ENCODE results near the gene THADA.
A peak's percentile ranks its signal among the peaks of the same experiment; 100 is the strongest.
"Not testable (repeated sequence)": the region's sequence is repeated elsewhere in the genome, so short reads cannot be mapped to it uniquely, and the experiment has no call there.

The THADA gene

GRCh38 chr2:43540021-43540779, 55.6 kb downstream of the THADA start:
- Histone ChIP-seq H3K9me3 (ENCODE audit: control insufficient read depth, low read length) (no peaks in the 10 kb centered on the region), H3K27ac (ENCODE audit: low read depth, low read length, severe bottlenecking) (no peak overlapping the region), H3K4me3 (ENCODE audit: extremely low read depth, insufficient read depth, low read length, poor library complexity, severe bottlenecking) (no peak overlapping the region), H3K4me1 (ENCODE audit: control insufficient read depth, insufficient read depth, low read length, poor library complexity, severe bottlenecking) (peaks cover 4% of the 10 kb centered on the region), H3K36me3 (ENCODE audit: control insufficient read depth, insufficient read depth, low read length) (no peaks in the 10 kb centered on the region)
- WGBS, 2 experiments (ENCODE audit: insufficient coverage in 2 of 2): 92 to 100% methylated on average over 1 to 2 of the region's 4 CpGs

GRCh38 chr2:43539436-43539835, 56.4 kb downstream of the THADA start:
- H3K4me1 ChIP-seq (ENCODE audit: control insufficient read depth, insufficient read depth, low read length, poor library complexity, severe bottlenecking): peaks cover 4% of the 10 kb centered on the region
- 100% methylated on average over 1 of the region's 5 CpGs for WGBS, 2 experiments (ENCODE audit: insufficient coverage in 2 of 2)
- no peak overlapping the region for H3K27ac ChIP-seq (ENCODE audit: low read depth, low read length, severe bottlenecking)
- no peak overlapping the region for H3K4me3 ChIP-seq (ENCODE audit: extremely low read depth, insufficient read depth, low read length, poor library complexity, severe bottlenecking)
- no peaks in the 10 kb centered on the region for H3K9me3 ChIP-seq (ENCODE audit: control insufficient read depth, low read length)
- H3K36me3 ChIP-seq (ENCODE audit: control insufficient read depth, insufficient read depth, low read length): no peaks in the 10 kb centered on the region

GRCh38 chr2:43538034-43538670, 57.7 kb downstream of the THADA start:
- no CpG with 5 or more reads among the region's 1 CpG for WGBS, 2 experiments (ENCODE audit: insufficient coverage in 2 of 2)
- Histone ChIP-seq H3K36me3 (ENCODE audit: control insufficient read depth, insufficient read depth, low read length) (no peaks in the 10 kb centered on the region), H3K4me3 (ENCODE audit: extremely low read depth, insufficient read depth, low read length, poor library complexity, severe bottlenecking) (no peak overlapping the region), H3K27ac (ENCODE audit: low read depth, low read length, severe bottlenecking) (peak overlapping the region; percentile 50), H3K9me3 (ENCODE audit: control insufficient read depth, low read length) (no peaks in the 10 kb centered on the region), H3K4me1 (ENCODE audit: control insufficient read depth, insufficient read depth, low read length, poor library complexity, severe bottlenecking) (peaks cover 4% of the 10 kb centered on the region)

- Histone ChIP-seq H3K4me3 (ENCODE audit: extremely low read depth, insufficient read depth, low read length, poor library complexity, severe bottlenecking) (no peak overlapping the region), H3K9me3 (ENCODE audit: control insufficient read depth, low read length) (no peaks in the 10 kb centered on the region), H3K4me1 (ENCODE audit: control insufficient read depth, insufficient read depth, low read length, poor library complexity, severe bottlenecking) (peaks cover 4% of the 10 kb centered on the region), H3K36me3 (ENCODE audit: control insufficient read depth, insufficient read depth, low read length) (no peaks in the 10 kb centered on the region), H3K27ac (ENCODE audit: low read depth, low read length, severe bottlenecking) (no peak overlapping the region)
- WGBS, 2 experiments (ENCODE audit: insufficient coverage in 2 of 2): no CpG with 5 or more reads among the region's 2 CpGs
These were observed 58.7 kb downstream of the THADA start for GRCh38 chr2:43537137-43537536.

GRCh38 chr2:43534569-43534968, 61.3 kb downstream of the THADA start:
- 83% methylated on average over 1 of the region's 3 CpGs; no CpG with 5 or more reads in 1 of the 2 experiments for WGBS, 2 experiments (ENCODE audit: insufficient coverage in 2 of 2)
- H3K4me1 ChIP-seq (ENCODE audit: control insufficient read depth, insufficient read depth, low read length, poor library complexity, severe bottlenecking): peaks cover 4% of the 10 kb centered on the region
- no peaks in the 10 kb centered on the region for H3K36me3 ChIP-seq (ENCODE audit: control insufficient read depth, insufficient read depth, low read length)
- no peak overlapping the region for H3K27ac ChIP-seq (ENCODE audit: low read depth, low read length, severe bottlenecking)
- no peaks in the 10 kb centered on the region for H3K9me3 ChIP-seq (ENCODE audit: control insufficient read depth, low read length)
- H3K4me3 ChIP-seq (ENCODE audit: extremely low read depth, insufficient read depth, low read length, poor library complexity, severe bottlenecking): no peak overlapping the region

GRCh38 chr2:43532572-43532971, 63.3 kb downstream of the THADA start:
- WGBS, 2 experiments (ENCODE audit: insufficient coverage in 2 of 2): 93 to 100% methylated on average over 1 to 2 of the region's 3 CpGs
- H3K4me3 ChIP-seq (ENCODE audit: extremely low read depth, insufficient read depth, low read length, poor library complexity, severe bottlenecking); H3K36me3 ChIP-seq (ENCODE audit: control insufficient read depth, insufficient read depth, low read length); H3K27ac ChIP-seq (ENCODE audit: low read depth, low read length, severe bottlenecking); H3K4me1 ChIP-seq (ENCODE audit: control insufficient read depth, insufficient read depth, low read length, poor library complexity, severe bottlenecking); H3K9me3 ChIP-seq (ENCODE audit: control insufficient read depth, low read length): not testable (repeated sequence)

GRCh38 chr2:43531251-43531650, 64.6 kb downstream of the THADA start:
- Histone ChIP-seq H3K9me3 (ENCODE audit: control insufficient read depth, low read length) (no peaks in the 10 kb centered on the region), H3K27ac (ENCODE audit: low read depth, low read length, severe bottlenecking) (no peak overlapping the region), H3K36me3 (ENCODE audit: control insufficient read depth, insufficient read depth, low read length) (no peaks in the 10 kb centered on the region), H3K4me1 (ENCODE audit: control insufficient read depth, insufficient read depth, low read length, poor library complexity, severe bottlenecking) (no peaks in the 10 kb centered on the region), H3K4me3 (ENCODE audit: extremely low read depth, insufficient read depth, low read length, poor library complexity, severe bottlenecking) (no peak overlapping the region)
- WGBS, 2 experiments (ENCODE audit: insufficient coverage in 2 of 2): 80 to 92% methylated on average over 2 to 3 of the region's 3 CpGs

GRCh38 chr2:43526994-43527393, 68.8 kb downstream of the THADA start:
- H3K4me3 ChIP-seq (ENCODE audit: extremely low read depth, insufficient read depth, low read length, poor library complexity, severe bottlenecking): no peak overlapping the region
- no peaks in the 10 kb centered on the region for H3K4me1 ChIP-seq (ENCODE audit: control insufficient read depth, insufficient read depth, low read length, poor library complexity, severe bottlenecking)

GRCh38 chr2:43525506-43525905, 70.3 kb downstream of the THADA start:
- H3K9me3 ChIP-seq (ENCODE audit: control insufficient read depth, low read length): no peaks in the 10 kb centered on the region
- H3K27ac ChIP-seq (ENCODE audit: low read depth, low read length, severe bottlenecking): no peak overlapping the region
- no peak overlapping the region for H3K4me3 ChIP-seq (ENCODE audit: extremely low read depth, insufficient read depth, low read length, poor library complexity, severe bottlenecking)
- no peaks in the 10 kb centered on the region for H3K4me1 ChIP-seq (ENCODE audit: control insufficient read depth, insufficient read depth, low read length, poor library complexity, severe bottlenecking)
- WGBS, 2 experiments (ENCODE audit: insufficient coverage in 2 of 2): 100% methylated on average over 1 of the region's 1 CpG
- H3K36me3 ChIP-seq (ENCODE audit: control insufficient read depth, insufficient read depth, low read length): peaks cover 6% of the 10 kb centered on the region

More at GRCh38 chr2:43526994-43527393, 68.8 kb downstream of the THADA start:
- Histone ChIP-seq H3K9me3 (ENCODE audit: control insufficient read depth, low read length) (no peaks in the 10 kb centered on the region), H3K27ac (ENCODE audit: low read depth, low read length, severe bottlenecking) (no peak overlapping the region), H3K36me3 (ENCODE audit: control insufficient read depth, insufficient read depth, low read length) (peaks cover 6% of the 10 kb centered on the region)

GRCh38 chr2:43524177-43524965, 71.5 kb downstream of the THADA start:
- Histone ChIP-seq H3K27ac (ENCODE audit: low read depth, low read length, severe bottlenecking) (no peak overlapping the region), H3K9me3 (ENCODE audit: control insufficient read depth, low read length) (no peaks in the 10 kb centered on the region), H3K4me1 (ENCODE audit: control insufficient read depth, insufficient read depth, low read length, poor library complexity, severe bottlenecking) (no peaks in the 10 kb centered on the region), H3K36me3 (ENCODE audit: control insufficient read depth, insufficient read depth, low read length) (peaks cover 6% of the 10 kb centered on the region), H3K4me3 (ENCODE audit: extremely low read depth, insufficient read depth, low read length, poor library complexity, severe bottlenecking) (no peak overlapping the region)
- WGBS, 2 experiments (ENCODE audit: insufficient coverage in 2 of 2): 95 to 100% methylated on average over 2 of the region's 3 CpGs

- Histone ChIP-seq H3K4me3 (ENCODE audit: extremely low read depth, insufficient read depth, low read length, poor library complexity, severe bottlenecking) (no peak overlapping the region), H3K27ac (ENCODE audit: low read depth, low read length, severe bottlenecking) (no peak overlapping the region), H3K4me1 (ENCODE audit: control insufficient read depth, insufficient read depth, low read length, poor library complexity, severe bottlenecking) (no peaks in the 10 kb centered on the region), H3K36me3 (ENCODE audit: control insufficient read depth, insufficient read depth, low read length) (peaks cover 6% of the 10 kb centered on the region), H3K9me3 (ENCODE audit: control insufficient read depth, low read length) (no peaks in the 10 kb centered on the region)
These were observed 73.7 kb downstream of the THADA start for GRCh38 chr2:43522177-43522576.
